ENCODE data around the gene PCED1B.

GRCh38 chr12:47218191-47218654 lies 138.8 kb downstream of the PCED1B start:
- TF ChIP-seq EZH2 (IDR thresholded peaks at IDR 0.05; ENCODE audit: low read depth, unreplicated experiment) = no peak
- TF ChIP-seq CTCF (conservative IDR thresholded peaks at IDR 0.05; ENCODE audit: low read depth in 2 of 2) = no peak
- TF ChIP-seq REST (IDR thresholded peaks at IDR 0.05; ENCODE audit: unreplicated experiment) = no peak
- no peak for TF ChIP-seq CREB1 (CRISPR knock-in tag; IDR thresholded peaks at IDR 0.05; ENCODE audit: low read depth)
- no peak for TF ChIP-seq EZH2phosphoT487 (IDR thresholded peaks at IDR 0.05; ENCODE audit: unreplicated experiment)

Data from GM23338 (cell line).